ENCODE measurements around the gene CDCA7.

- TF ChIP-seq CTCF (IDR thresholded peaks at IDR 0.05; ENCODE audit: low read length): no peak
- TF ChIP-seq EZH2 (IDR thresholded peaks at IDR 0.05; ENCODE audit: borderline replicate concordance, low read length): no peak
Measured at GRCh38 chr2:173407176-173407575, 52.5 kb downstream of the CDCA7 start.

Measured in OCI-LY1 (cell line).